Neutrophil (primary cell): ENCODE results near the gene VAMP3.

Source experiments
- H3K27ac ChIP-seq: fragments of 200-600 bp; sonication (generic); 2 replicates; pipeline ENCODE4 v1.5.1; 2016; ENCODE audit warnings: mild to moderate bottlenecking, moderate library complexity
- H3K27me3 ChIP-seq: fragments of 200-600 bp; sonication (generic); 2 replicates; pipeline ENCODE4 v1.6.0; 2016; ENCODE audit warnings: mild to moderate bottlenecking
- H3K36me3 ChIP-seq: fragments of 200-600 bp; sonication (generic); 2 replicates; pipeline ENCODE4 v1.5.1; 2017
- H3K4me1 ChIP-seq, 2 experiments: fragments of 200-600 bp in 1 of 2; sonication (generic) in 1 of 2; 1 replicate in 1 of 2; 2 replicates in 1 of 2; pipeline versions ENCODE4 v1.5.1 to v1.6.1; 2013 to 2016; ENCODE audit warnings: low read depth in 1 of 2, low read length in 1 of 2, mild to moderate bottlenecking in 1 of 2, moderate library complexity in 1 of 2; ENCODE audit not compliant: control insufficient read depth in 1 of 2, insufficient read depth in 1 of 2
- H3K4me3 ChIP-seq, 2 experiments: fragments of 200-600 bp in 1 of 2; sonication (generic) in 1 of 2; 1 replicate in 1 of 2; 2 replicates in 1 of 2; pipeline ENCODE4 v1.5.1; 2013 to 2016; ENCODE audit warnings: low read depth in 1 of 2, low read length in 1 of 2, mild to moderate bottlenecking in 1 of 2, moderate library complexity in 1 of 2
- H3K9me3 ChIP-seq: fragments of 200-600 bp; sonication (generic); 2 replicates; pipeline ENCODE4 v1.5.1; 2016
- CTCF ChIP-seq: fragments of 200-600 bp; sonication (generic); IDR thresholded peaks from 2 replicates; pipeline ENCODE4 v1.5.1; 2016; ENCODE audit warnings: antibody characterized with exemption

VAMP3 gene

GRCh38 chr1:7778133-7778628 is 7.1 kb downstream of the VAMP3 start:
- no peak overlapping the region for H3K27ac ChIP-seq
- H3K36me3 ChIP-seq: peaks cover 53% of the 10 kb centered on the region
- peaks cover 60 to 63% of the 10 kb centered on the region in 2 experiments for H3K4me1 ChIP-seq
- no peaks in the 10 kb centered on the region for H3K27me3 ChIP-seq
- no peak overlapping the region for H3K4me3 ChIP-seq
- no peak for TF ChIP-seq CTCF
- H3K9me3 ChIP-seq: no peaks in the 10 kb centered on the region

- Histone ChIP-seq H3K4me1 (peaks cover 40% of the 10 kb centered on the region in 2 experiments), H3K36me3 (peaks cover 48% of the 10 kb centered on the region), H3K9me3 (no peaks in the 10 kb centered on the region), H3K27me3 (peaks cover 8% of the 10 kb centered on the region), H3K27ac (peak overlapping the region; percentile 82), H3K4me3 (peak overlapping the region in 1 of 2 experiments; percentile 63)
- no peak for TF ChIP-seq CTCF
Observed at GRCh38 chr1:7780976-7781375, 9.9 kb downstream of the VAMP3 start.

- TF ChIP-seq CTCF: no peak
Observed at GRCh38 chr1:7781501-7781900, 10.4 kb downstream of the VAMP3 start.

GRCh38 chr1:7781923-7782495 is 10.9 kb downstream of the VAMP3 start:
- Histone ChIP-seq H3K9me3 (no peaks in the 10 kb centered on the region), H3K36me3 (peaks cover 43% of the 10 kb centered on the region), H3K4me3 (peak overlapping the region; percentile 45 to 63), H3K27ac (peak overlapping the region; percentile 82), H3K27me3 (peaks cover 8% of the 10 kb centered on the region), H3K4me1 (peaks cover 41 to 46% of the 10 kb centered on the region in 2 experiments)
- no peak for TF ChIP-seq CTCF

More at GRCh38 chr1:7781501-7781900, 10.4 kb downstream of the VAMP3 start:
- Histone ChIP-seq H3K27ac (peak overlapping the region; percentile 82), H3K9me3 (no peaks in the 10 kb centered on the region), H3K4me3 (peak overlapping the region; percentile 45 to 63), H3K4me1 (peaks cover 36 to 41% of the 10 kb centered on the region in 2 experiments), H3K27me3 (peaks cover 8% of the 10 kb centered on the region), H3K36me3 (peaks cover 48% of the 10 kb centered on the region)

GRCh38 chr1:7783178-7783711 is 12.1 kb downstream of the VAMP3 start:
- H3K4me3 ChIP-seq: peak overlapping the region; percentile 50 to 63
- H3K4me1 ChIP-seq: peaks cover 44 to 53% of the 10 kb centered on the region in 2 experiments
- TF ChIP-seq CTCF: no peak
- H3K36me3 ChIP-seq: peaks cover 31% of the 10 kb centered on the region
- H3K9me3 ChIP-seq: no peaks in the 10 kb centered on the region
- H3K27me3 ChIP-seq: peaks cover 8% of the 10 kb centered on the region
- H3K27ac ChIP-seq: peak overlapping the region; percentile 82
